SK-N-SH (cell line): ENCODE measurements around the gene TMEM117. TPM values are rescaled to one million over a fixed set of nuclear protein-coding genes. Genes with fewer than 3 reads are reported as not detected.
A peak's percentile ranks its signal among the peaks of the same experiment; 100 is the strongest.

Experiments used
- CTCF ChIA-PET: fragments of 300-600, 350-600 bp; formaldehyde crosslinking; extraction: SDS; loops from one replicate; lab custom pipeline; 2021; lab: Yijun Ruan, JAX
- POLR2A ChIA-PET: fragments of 350-600 bp; sonication (Branson Sonifier 250); formaldehyde crosslinking; extraction: SDS; loops from one replicate; lab custom pipeline; 2020; ENCODE audit warnings: antibody characterized with exemption, inconsistent platforms; lab: Yijun Ruan, JAX
- DNase-seq: peaks from one replicate; pipeline ENCODE4 v3.0.0; 2012
- H2AFZ ChIP-seq: fragments of 200-600 bp; sonication (generic); 2 replicates; pipeline ENCODE4 v1.8.1; 2016; ENCODE audit warnings: antibody characterized with exemption, mild to moderate bottlenecking, low read depth
- H3F3A ChIP-seq: fragments of 200-600 bp; sonication (generic); replicated peaks from 2 replicates; pipeline ENCODE3; 2016; ENCODE audit warnings: antibody characterized with exemption, mild to moderate bottlenecking; ENCODE audit not compliant: insufficient read depth
- H3K27ac ChIP-seq, 2 experiments: fragments of 200-500 bp in 1 of 2; fragments of 200-600 bp in 1 of 2; sonication (Bioruptor generic) in 1 of 2; sonication (generic), shearing (Covaris generic) in 1 of 2; 2 replicates each; pipeline versions ENCODE4 v1.5.1 to v1.6.1; 2014 to 2016; ENCODE audit warnings: low read depth in 2 of 2, inconsistent platforms in 1 of 2, low read length in 1 of 2, mild to moderate bottlenecking in 1 of 2, mixed read lengths in 1 of 2
- H3K27me3 ChIP-seq: fragments of 200-600 bp; sonication (generic), shearing (Covaris generic); 2 replicates; pipeline ENCODE4 v1.6.1; 2016; ENCODE audit warnings: mixed run types; ENCODE audit not compliant: insufficient read depth
- H3K36me3 ChIP-seq, 2 experiments: fragments of 200-500 bp in 1 of 2; fragments of 200-600 bp in 1 of 2; sonication (Bioruptor generic) in 1 of 2; sonication (generic) in 1 of 2; replicated peaks in 1 of 2; 2 replicates each; pipeline versions ENCODE3 to v1.5.1; 2014 to 2016; ENCODE audit warnings: low read length in 1 of 2, mild to moderate bottlenecking in 1 of 2; ENCODE audit not compliant: insufficient read depth in 2 of 2, control insufficient read depth in 1 of 2
- H3K4me1 ChIP-seq, 2 experiments: fragments of 200-500 bp in 1 of 2; fragments of 200-600 bp in 1 of 2; sonication (Bioruptor generic) in 1 of 2; sonication (generic), shearing (Covaris generic) in 1 of 2; 2 replicates each; pipeline versions ENCODE4 v1.5.1 to v1.6.1; 2014 to 2016; ENCODE audit warnings: low read depth in 1 of 2, low read length in 1 of 2, mixed run types in 1 of 2; ENCODE audit not compliant: insufficient read depth in 2 of 2, control insufficient read depth in 1 of 2
- H3K4me2 ChIP-seq: fragments of 200-600 bp; sonication (generic), shearing (Covaris generic); 2 replicates; pipeline ENCODE4 v1.6.1; 2017; ENCODE audit warnings: mixed run types
- H3K4me3 ChIP-seq, 2 experiments: fragments of 200-500 bp in 1 of 2; fragments of 200-600 bp in 1 of 2; sonication (Bioruptor generic) in 1 of 2; sonication (generic), shearing (Covaris generic) in 1 of 2; 2 replicates each; pipeline versions ENCODE4 v1.5.1 to v1.8.1; 2014 to 2016; ENCODE audit warnings: low read depth in 2 of 2, inconsistent platforms in 1 of 2, low read length in 1 of 2, mild to moderate bottlenecking in 1 of 2, mixed read lengths in 1 of 2, moderate library complexity in 1 of 2
- H3K79me2 ChIP-seq: fragments of 200-600 bp; sonication (generic); 2 replicates; pipeline ENCODE4 v1.8.1; 2017; ENCODE audit warnings: mild to moderate bottlenecking; ENCODE audit not compliant: insufficient read depth
- H3K9ac ChIP-seq: fragments of 200-600 bp; sonication (generic); 2 replicates; pipeline ENCODE4 v1.6.1; 2017; ENCODE audit warnings: mixed run types
- H3K9me2 ChIP-seq: fragments of 200-600 bp; sonication (generic); 2 replicates; pipeline ENCODE4 v1.6.1; 2017; ENCODE audit warnings: mixed run types
- H3K9me3 ChIP-seq: fragments of 200-600 bp; sonication (generic); 2 replicates; pipeline ENCODE4 v1.6.1; 2017; ENCODE audit warnings: mixed run types, mild to moderate bottlenecking, moderate library complexity
- H4K20me1 ChIP-seq: fragments of 200-600 bp; sonication (generic); 2 replicates; pipeline ENCODE4 v1.6.1; 2017; ENCODE audit warnings: mild to moderate bottlenecking, mixed run types; ENCODE audit not compliant: insufficient read depth
- CHD2 ChIP-seq: fragments of 150-350 bp; IDR thresholded peaks from 2 replicates; pipeline ENCODE4 v1.6.1; 2018; ENCODE audit warnings: low read length; ENCODE audit not compliant: partially characterized antibody
- ELF1 ChIP-seq: IDR thresholded peaks from 2 replicates; pipeline ENCODE4 v1.4.0; 2012
- EP300 ChIP-seq, 2 experiments: IDR thresholded peaks; 2 replicates each; pipeline versions ENCODE4 v1.4.0 to v1.6.1; 2012; ENCODE audit warnings: borderline replicate concordance in 1 of 2, low read depth in 1 of 2, low read length in 1 of 2
- FOSL2 ChIP-seq: IDR thresholded peaks from 2 replicates; pipeline ENCODE4 v1.4.0; 2012; ENCODE audit warnings: low read depth, mild to moderate bottlenecking, moderate library complexity, borderline replicate concordance
- FOXJ3 ChIP-seq: sonication (generic); formaldehyde crosslinking; IDR thresholded peaks from 2 replicates; pipeline ENCODE4 v1.5.1; 2020; ENCODE audit warnings: mild to moderate bottlenecking, missing genetic modification reagents
- FOXM1 ChIP-seq: IDR thresholded peaks from 2 replicates; pipeline ENCODE4 v1.4.0; 2012; ENCODE audit warnings: low read depth, mild to moderate bottlenecking
- GABPA ChIP-seq: IDR thresholded peaks from 2 replicates; pipeline ENCODE4 v1.4.0; 2012; ENCODE audit warnings: low read depth, mild to moderate bottlenecking
- GATA2 ChIP-seq: sonication (generic); formaldehyde crosslinking; IDR thresholded peaks from 2 replicates; pipeline ENCODE4 v1.5.0; 2020; ENCODE audit warnings: mild to moderate bottlenecking, missing genetic modification reagents
- JUND ChIP-seq: IDR thresholded peaks from 2 replicates; pipeline ENCODE4 v1.4.0; 2012
- MEF2A ChIP-seq: IDR thresholded peaks from 2 replicates; pipeline ENCODE4 v1.4.0; 2012; ENCODE audit warnings: low read depth, borderline replicate concordance
- MXI1 ChIP-seq: IDR thresholded peaks from 2 replicates; pipeline ENCODE4 v1.6.1; 2012; ENCODE audit warnings: mild to moderate bottlenecking, low read depth, low read length, improper control_type of control experiment
- NFIC ChIP-seq: IDR thresholded peaks from 2 replicates; pipeline ENCODE4 v1.4.0; 2012; ENCODE audit warnings: borderline replicate concordance
- NRF1 ChIP-seq: IDR thresholded peaks from 2 replicates; pipeline ENCODE4 v1.6.1; 2012; ENCODE audit warnings: low read depth, mild to moderate bottlenecking, low read length
- PBX3 ChIP-seq: IDR thresholded peaks from 2 replicates; pipeline ENCODE4; 2012
- RAD21 ChIP-seq: IDR thresholded peaks from 2 replicates; pipeline ENCODE4 v1.6.1; 2012; ENCODE audit warnings: mild to moderate bottlenecking, low read length
- RCOR1 ChIP-seq: fragments of 150-350 bp; IDR thresholded peaks from 2 replicates; pipeline ENCODE4 v1.6.1; 2017; ENCODE audit warnings: antibody characterized with exemption, low read length
- REST ChIP-seq: IDR thresholded peaks from 2 replicates; pipeline ENCODE4 v1.6.1; 2012; ENCODE audit warnings: mild to moderate bottlenecking, low read depth, low read length, moderate library complexity
- RFX5 ChIP-seq: IDR thresholded peaks from 2 replicates; pipeline ENCODE4 v1.6.1; 2012; ENCODE audit warnings: mild to moderate bottlenecking, improper control_type of control experiment, low read length
- RXRA ChIP-seq: IDR thresholded peaks from 2 replicates; pipeline ENCODE4 v1.4.0; 2012; ENCODE audit warnings: low read depth, mild to moderate bottlenecking, borderline replicate concordance
- SMC3 ChIP-seq: IDR thresholded peaks from 2 replicates; pipeline ENCODE4 v1.6.1; 2012; ENCODE audit warnings: low read depth, low read length, improper control_type of control experiment
- TAF1 ChIP-seq: IDR thresholded peaks from 2 replicates; pipeline ENCODE4 v1.6.1; 2012; ENCODE audit warnings: low read depth, mild to moderate bottlenecking, low read length, moderate library complexity, borderline replicate concordance
- TCF12 ChIP-seq: IDR thresholded peaks from 2 replicates; pipeline ENCODE4 v1.4.0; 2012
- TEAD4 ChIP-seq: IDR thresholded peaks from 2 replicates; pipeline ENCODE4 v1.4.0; 2012; ENCODE audit warnings: mild to moderate bottlenecking, borderline replicate concordance; ENCODE audit not compliant: insufficient read depth
- YY1 ChIP-seq: IDR thresholded peaks from 2 replicates; pipeline ENCODE4 v1.4.0; 2012; ENCODE audit warnings: low read depth, mild to moderate bottlenecking
- whole genome bisulfite sequencing: methylation state at CpG from one replicate; pipeline ENCODE4 v1.1.6; 2017; ENCODE audit warnings: low lambda C conversion rate; 5-methylcytosine and 5-hydroxymethylcytosine counted together
- polyA plus RNA-seq, 3 experiments: library from polyadenylated mRNA; depleted of rRNA; stranded (reverse); fragments of >200 nt; gene quantifications; 2 replicates each; pipeline ENCODE4 v1.2.3, GENCODE V29; 2012
- TF ChIP-seq, protein P1 (sequence below): fragments of 150-350 bp; IDR thresholded peaks from 2 replicates; pipeline ENCODE4 v1.6.1; 2016; ENCODE audit warnings: mild to moderate bottlenecking, low read depth, low read length
- TF ChIP-seq, protein P2 (sequence below): IDR thresholded peaks from 2 replicates; pipeline ENCODE4 v1.4.0; 2012; ENCODE audit warnings: low read depth, borderline replicate concordance
- TF ChIP-seq, protein P3 (sequence below): IDR thresholded peaks from 2 replicates; pipeline ENCODE4 v1.4.0; 2012; ENCODE audit warnings: low read depth

Gene TMEM117
- polyA plus RNA-seq, 1 of the 3 experiments (the other 2 are of a cell fraction) = 0.81 TPM

GRCh38 chr12:43969882-43970281, 134.0 kb downstream of the TMEM117 start:
- no peak for DNase-seq
- CTCF ChIA-PET = no interaction called here

More at GRCh38 chr12:43969882-43970281, 134.0 kb downstream of the TMEM117 start:
- 14% methylated on average over 2 of the region's 2 CpGs for WGBS
- POLR2A ChIA-PET = no interaction called here
- Histone ChIP-seq H3K9me3 (no peaks in the 10 kb centered on the region), H3K36me3 (no peaks in the 10 kb centered on the region), H3K9me2 (no peaks in the 10 kb centered on the region), H3F3A (peaks cover 8% of the 10 kb centered on the region), H3K4me1 (peaks cover 0 to 7% of the 10 kb centered on the region in 2 experiments; a peak in 2 of 4 replicates), H3K4me2 (peak overlapping the region; percentile 48; the same call in 1 of the 2 replicates), H3K27me3 (no peaks in the 10 kb centered on the region), H3K79me2 (no peaks in the 10 kb centered on the region), H2AFZ (peak overlapping the region; percentile 70), H3K9ac (no peak overlapping the region), H3K27ac (peak overlapping the region in 1 of 2 experiments; percentile 56; a peak in 2 of 4 replicates), H4K20me1 (no peaks in the 10 kb centered on the region), H3K4me3 (no peak overlapping the region)
- TF ChIP-seq GABPA (no peak), SMC3 (no peak), RCOR1 (no peak), TEAD4 (no peak), FOXM1 (no peak), REST (no peak), CHD2 (no peak), FOXJ3 (CRISPR knock-in tag) (no peak), GATA2 (CRISPR knock-in tag) (no peak), ELF1 (no peak), YY1 (no peak), RFX5 (no peak), NRF1 (no peak), RAD21 (no peak), NFIC (no peak), EP300 (IDR thresholded peaks at IDR 0.05; ENCODE audit: borderline replicate concordance in 1 of 2, low read depth in 1 of 2, low read length in 1 of 2) (no peak; a peak in 1 of 4 replicates), TAF1 (no peak), TCF12 (peak; percentile 50), MXI1 (no peak), MEF2A (no peak), PBX3 (peak; percentile 51; the same call in 1 of the 2 replicates), JUND (peak; percentile 68), RXRA (no peak), FOSL2 (peak; percentile 83)
- TF ChIP-seq, protein P1, sequence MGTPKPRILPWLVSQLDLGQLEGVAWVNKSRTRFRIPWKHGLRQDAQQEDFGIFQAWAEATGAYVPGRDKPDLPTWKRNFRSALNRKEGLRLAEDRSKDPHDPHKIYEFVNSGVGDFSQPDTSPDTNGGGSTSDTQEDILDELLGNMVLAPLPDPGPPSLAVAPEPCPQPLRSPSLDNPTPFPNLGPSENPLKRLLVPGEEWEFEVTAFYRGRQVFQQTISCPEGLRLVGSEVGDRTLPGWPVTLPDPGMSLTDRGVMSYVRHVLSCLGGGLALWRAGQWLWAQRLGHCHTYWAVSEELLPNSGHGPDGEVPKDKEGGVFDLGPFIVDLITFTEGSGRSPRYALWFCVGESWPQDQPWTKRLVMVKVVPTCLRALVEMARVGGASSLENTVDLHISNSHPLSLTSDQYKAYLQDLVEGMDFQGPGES = no peak
- TF ChIP-seq, protein P2, sequence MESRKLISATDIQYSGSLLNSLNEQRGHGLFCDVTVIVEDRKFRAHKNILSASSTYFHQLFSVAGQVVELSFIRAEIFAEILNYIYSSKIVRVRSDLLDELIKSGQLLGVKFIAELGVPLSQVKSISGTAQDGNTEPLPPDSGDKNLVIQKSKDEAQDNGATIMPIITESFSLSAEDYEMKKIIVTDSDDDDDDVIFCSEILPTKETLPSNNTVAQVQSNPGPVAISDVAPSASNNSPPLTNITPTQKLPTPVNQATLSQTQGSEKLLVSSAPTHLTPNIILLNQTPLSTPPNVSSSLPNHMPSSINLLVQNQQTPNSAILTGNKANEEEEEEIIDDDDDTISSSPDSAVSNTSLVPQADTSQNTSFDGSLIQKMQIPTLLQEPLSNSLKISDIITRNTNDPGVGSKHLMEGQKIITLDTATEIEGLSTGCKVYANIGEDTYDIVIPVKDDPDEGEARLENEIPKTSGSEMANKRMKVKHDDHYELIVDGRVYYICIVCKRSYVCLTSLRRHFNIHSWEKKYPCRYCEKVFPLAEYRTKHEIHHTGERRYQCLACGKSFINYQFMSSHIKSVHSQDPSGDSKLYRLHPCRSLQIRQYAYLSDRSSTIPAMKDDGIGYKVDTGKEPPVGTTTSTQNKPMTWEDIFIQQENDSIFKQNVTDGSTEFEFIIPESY = no peak
- TF ChIP-seq, protein P3, sequence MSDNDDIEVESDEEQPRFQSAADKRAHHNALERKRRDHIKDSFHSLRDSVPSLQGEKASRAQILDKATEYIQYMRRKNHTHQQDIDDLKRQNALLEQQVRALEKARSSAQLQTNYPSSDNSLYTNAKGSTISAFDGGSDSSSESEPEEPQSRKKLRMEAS = no peak
